Right ventricle myocardium inferior (tissue), 1 donor: ENCODE measurements around the gene GNLY. TPM values are rescaled to one million over a fixed set of nuclear protein-coding genes. Genes with fewer than 3 reads are reported as not detected.
A peak's percentile ranks its signal among the peaks of the same experiment; 100 is the strongest.

Source experiments
- ATAC-seq: fragments of 200-7000 bp; cut with Tn5 transposase; one replicate; pipeline ENCODE4 v1.9.1; 2020; ENCODE audit warnings: mild to moderate bottlenecking, moderate library complexity
- DNase-seq: peaks from one replicate; pipeline ENCODE4 v3.0.0; 2021; ENCODE audit errors: missing footprints
- intact Hi-C: fragments of 100-400 bp; cut with DNase I; formaldehyde crosslinking; loops from one replicate; pipeline ENCODE4 v1.11.0; 2022
- total RNA-seq: library from RNA; stranded (reverse); fragmentation: NEBNext Ultra II Directional; extraction: Animal tissue kit (Norgen Biotek cat#: 25700); gene quantifications from one replicate; pipeline ENCODE4 v1.2.1, GENCODE V29; 2021
- donor health status: DM: no; HTN: yes; CAD: no; lungs with severe emphysema.

GNLY gene
- total RNA-seq, 1 donor from 2014 or later = 3.4 TPM

DNA sequence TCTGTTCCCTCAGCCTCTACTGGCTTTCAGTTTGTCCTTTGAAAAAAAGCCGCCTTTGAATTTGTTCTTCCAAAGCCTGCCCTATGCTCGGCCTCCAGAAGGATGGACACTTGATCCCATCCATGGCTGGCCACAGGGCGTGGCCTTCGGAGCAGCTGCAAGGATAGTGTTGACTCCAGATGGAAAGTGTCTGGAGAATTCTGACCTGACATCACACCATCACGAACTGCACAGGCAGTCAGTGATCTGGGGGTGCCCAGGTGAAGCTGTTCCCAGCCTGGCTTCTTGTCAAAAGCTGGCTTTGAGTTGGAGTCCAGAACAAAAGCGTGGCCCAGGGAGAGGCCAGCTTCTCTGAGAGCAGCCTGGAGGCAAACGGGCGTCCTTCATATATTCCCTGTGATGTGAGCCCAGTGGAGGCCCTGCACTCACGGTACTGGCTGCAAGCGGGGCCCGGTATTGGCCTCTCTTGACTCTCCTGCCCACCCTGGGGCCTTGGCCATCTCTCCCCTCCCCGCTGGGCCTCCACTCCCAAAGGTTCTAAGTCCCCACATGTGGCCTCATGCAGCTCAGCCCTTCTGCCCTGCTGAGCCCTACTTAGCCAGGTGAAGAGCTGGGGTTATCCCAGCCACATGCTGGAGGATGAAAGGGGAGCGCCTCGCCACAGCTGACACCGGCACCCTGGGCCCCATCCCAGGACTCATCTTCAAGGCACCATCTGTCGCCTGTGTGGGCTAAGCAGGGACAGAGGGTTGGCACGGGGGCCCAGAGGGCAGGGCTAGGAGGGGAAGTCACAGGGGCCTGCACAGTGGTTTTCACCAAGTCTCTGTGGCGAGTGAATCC is 39.2 kb downstream of the GNLY start:
- DNase-seq (no peak), ATAC-seq (no peak)
- intact Hi-C loops = no loop called here

- DNase-seq (no peak), ATAC-seq (peak; percentile 20)
- intact Hi-C loops = no loop called here
Measured at GRCh38 chr2:85734015-85734414, 39.9 kb downstream of the GNLY start.

GRCh38 chr2:85734942-85735608 is 40.9 kb downstream of the GNLY start:
- intact Hi-C loops = no loop called here
- DNase-seq (no peak), ATAC-seq (no peak)

- DNase-seq = no peak
- ATAC-seq = no peak
- intact Hi-C loops = no loop called here
Measured at GRCh38 chr2:85735691-85736090, 41.5 kb downstream of the GNLY start.

DNA sequence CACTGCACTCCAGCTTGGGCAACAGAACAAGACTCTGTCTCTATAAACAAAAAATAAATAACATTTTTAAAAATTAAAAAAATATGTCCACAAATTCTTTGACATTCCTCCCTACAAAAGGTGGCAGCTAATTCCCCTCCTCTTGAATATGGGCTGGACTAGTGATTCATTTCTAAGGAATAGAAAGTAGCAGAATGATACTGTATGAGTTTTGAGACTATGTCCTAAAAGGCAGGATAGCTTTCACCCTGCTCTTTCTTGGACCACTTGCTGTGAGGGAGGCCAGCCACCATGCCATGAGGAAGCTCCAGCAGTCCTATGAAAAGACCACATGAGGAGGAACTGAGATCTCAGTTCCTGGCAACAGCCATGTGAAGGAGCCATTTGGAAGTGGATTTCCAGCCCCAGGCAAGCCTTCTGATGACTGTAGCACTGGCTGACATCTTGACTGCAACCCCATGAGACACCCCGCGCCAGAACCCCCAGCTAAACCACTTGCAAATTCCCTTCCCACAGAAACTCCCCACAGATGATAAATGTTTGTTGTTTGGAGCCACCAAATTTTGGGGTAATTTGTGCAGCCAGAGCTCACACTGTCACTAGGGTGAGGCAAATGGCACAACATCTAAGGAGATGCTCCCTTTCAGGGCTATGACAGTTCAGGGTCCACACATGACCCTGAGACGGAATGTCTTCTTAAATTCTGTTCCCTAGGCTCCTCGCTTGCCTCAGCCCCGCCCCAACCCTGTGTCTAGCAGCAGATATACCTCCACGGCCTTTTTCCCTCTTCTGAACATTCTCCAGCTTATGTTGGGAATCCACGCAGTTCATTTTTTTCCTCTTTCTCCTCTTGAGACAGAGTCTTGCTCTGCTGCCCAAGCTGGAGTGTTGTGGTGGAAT is 42.5 kb downstream of the GNLY start:
- intact Hi-C loops = no loop called here
- no peak for DNase-seq
- no peak for ATAC-seq

- DNase-seq = peak; percentile 79
- intact Hi-C loops = no loop called here
- peak; percentile 74 for ATAC-seq
Measured at GRCh38 chr2:85737481-85737880, 43.3 kb downstream of the GNLY start.

- no peak for ATAC-seq
- DNase-seq = no peak
- intact Hi-C loops = no loop called here
Measured at GRCh38 chr2:85737961-85738360, 43.8 kb downstream of the GNLY start.

DNA sequence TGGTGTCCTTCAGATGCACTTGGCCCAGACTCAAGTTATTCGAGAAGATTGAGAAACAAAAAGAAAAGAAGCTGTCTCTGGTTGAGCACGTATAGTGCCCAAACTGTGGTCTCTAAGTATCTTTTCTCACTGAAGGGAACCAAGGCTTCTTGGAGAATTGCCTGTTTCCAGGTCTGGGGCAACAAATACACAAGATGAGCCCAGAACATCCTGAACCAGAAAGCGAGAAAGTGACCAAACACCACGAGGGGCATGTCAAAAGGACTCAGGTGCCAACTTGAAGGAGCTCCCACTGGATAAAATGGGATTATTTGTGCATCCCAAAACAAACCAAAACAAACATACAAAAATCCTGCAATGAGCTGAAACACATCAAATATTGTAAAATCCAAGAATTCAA is 46.0 kb downstream of the GNLY start:
- ATAC-seq (no peak), DNase-seq (no peak)
- intact Hi-C loops = no loop called here

DNA sequence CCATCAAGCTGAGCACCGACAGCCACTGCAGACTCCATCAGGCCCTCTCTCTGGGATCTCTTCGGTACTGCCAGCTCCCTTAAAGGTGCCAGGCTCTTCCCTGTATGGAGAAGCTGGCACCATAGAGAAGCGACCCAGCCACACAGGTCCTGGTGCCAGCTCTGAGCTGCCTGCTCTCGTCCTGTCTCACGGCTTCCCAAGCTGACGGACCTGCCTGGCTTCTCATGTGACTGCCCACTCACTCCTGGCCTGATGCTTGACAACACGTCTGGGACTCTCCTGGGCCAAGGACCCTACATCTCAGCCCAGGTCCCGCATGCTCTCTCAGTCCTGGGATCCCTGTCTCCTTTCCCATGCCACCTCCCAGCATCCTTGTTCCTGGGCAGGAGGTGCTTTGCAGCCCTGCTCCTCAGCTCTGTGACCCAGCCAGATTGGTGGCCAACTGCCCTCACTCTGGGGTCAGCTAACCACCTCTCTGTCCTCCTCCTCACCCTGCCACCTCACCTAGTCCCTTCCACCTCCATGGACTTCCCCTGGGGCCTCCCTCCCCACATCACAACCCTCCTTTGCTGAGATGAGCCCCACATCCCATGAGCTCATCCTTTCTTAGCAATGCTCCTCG is 47.2 kb downstream of the GNLY start:
- DNase-seq = no peak
- intact Hi-C loops = no loop called here

GRCh38 chr2:85741833-85742455 is 47.8 kb downstream of the GNLY start:
- DNase-seq (no peak), ATAC-seq (peak; percentile 35)
- intact Hi-C loops = loop anchor here (1.0 kb wide), 1 partner anchor 30 kb away; no protein-coding TSS in a partner anchor

More for the DNA sequence above, 47.2 kb downstream of the GNLY start:
- ATAC-seq = peak; percentile 32

DNA sequence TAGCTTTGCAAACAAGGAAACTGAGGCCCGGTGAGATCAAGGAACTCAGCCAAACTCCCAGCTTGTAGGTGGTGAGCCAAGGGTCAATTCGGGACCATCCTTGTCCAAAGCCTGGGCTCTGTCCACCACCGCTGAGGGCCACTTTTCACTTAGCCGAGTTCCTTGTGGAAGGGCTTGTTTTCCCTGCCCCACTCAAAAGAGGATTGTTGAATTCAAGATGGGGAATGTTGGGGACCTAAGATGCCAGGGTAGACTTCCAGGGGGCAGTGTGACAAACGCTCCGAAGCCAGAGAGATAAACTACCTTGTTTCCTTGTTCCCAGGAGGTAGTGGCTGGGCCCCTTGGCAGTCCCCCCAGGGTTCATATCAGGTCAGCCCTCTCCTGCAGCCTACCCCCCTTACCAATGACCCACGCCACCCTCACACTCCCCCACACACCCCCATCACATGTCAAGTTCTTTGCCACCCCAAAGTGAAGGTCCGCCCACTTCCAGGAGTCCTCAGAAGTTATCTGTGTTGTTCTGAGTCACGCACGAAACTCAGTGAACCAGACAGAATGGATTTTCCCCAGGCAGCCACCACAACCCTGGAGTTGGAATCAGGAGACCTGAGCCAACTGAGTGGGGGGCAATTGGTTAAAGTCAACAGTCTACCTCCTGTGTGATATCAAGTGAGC is 49.3 kb downstream of the GNLY start:
- ATAC-seq = no peak
- intact Hi-C loops = no loop called here
- DNase-seq = no peak

GRCh38 chr2:85744055-85744454 is 49.9 kb downstream of the GNLY start:
- ATAC-seq (no peak), DNase-seq (no peak)
- intact Hi-C loops = no loop called here

DNA sequence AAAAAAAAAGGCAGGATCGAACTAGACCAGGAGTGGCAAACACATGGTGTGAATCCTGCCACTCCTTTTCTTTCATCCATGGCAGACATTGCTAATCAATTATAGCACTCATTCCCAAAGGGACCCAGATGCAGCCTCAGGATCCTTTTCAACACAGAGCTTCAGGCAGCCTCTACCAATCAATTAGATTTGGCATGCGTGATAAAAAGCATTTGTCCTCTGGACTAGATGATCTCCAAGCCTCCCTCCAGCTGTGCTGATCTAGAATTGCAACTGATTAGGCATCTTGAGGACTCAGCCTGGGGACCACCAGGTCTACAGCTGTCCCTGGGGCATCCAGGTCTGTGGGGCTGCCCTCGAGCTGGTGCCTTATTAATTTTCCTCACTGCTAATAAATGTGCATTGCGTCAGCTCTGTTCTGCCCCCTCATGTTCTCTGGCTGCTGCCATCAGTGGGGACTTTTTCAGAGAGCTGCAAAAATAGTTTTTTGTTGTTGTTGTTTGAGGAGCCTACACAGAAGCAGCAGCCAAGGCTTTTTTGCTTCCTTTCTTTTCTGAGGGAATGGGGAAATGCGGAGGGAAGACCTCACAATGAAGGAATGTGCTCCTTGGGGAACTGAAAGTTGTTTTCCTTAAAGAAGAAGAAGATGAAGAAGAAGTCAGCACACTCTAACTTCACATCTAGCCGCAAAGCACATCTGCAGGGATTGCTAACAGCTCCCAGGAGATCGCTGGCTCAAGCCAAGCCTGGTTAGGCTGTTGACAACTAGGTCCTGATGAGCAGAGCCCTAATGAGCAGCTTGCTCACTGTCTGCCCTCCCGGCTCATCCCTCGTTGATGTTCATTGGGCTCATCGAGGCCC is 50.8 kb downstream of the GNLY start:
- ATAC-seq (peak; percentile 29), DNase-seq (no peak)
- intact Hi-C loops = no loop called here

DNA sequence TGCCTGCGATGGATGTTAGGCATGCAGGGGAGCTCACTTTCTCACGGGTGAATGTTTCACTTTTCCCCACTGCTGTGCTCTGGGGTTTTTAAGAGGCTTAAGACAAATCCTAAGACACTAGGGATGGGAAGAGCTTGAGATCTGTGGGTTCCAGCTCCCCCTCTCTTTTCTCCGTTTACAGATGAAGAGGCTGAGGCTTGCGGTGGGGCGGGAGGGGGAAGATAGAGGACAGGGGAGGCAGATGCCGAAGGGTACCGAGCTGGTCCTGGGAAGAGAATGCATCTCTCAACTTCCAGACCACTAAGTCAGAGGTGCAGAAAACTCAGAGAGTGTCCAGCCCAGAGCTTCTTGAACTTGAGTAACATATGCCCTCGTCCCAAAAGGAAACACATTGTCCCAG is 51.5 kb downstream of the GNLY start:
- DNase-seq = no peak

GRCh38 chr2:85746321-85747004 is 52.3 kb downstream of the GNLY start:
- ATAC-seq = no peak

More for the DNA sequence above, 51.5 kb downstream of the GNLY start:
- ATAC-seq = no peak
- intact Hi-C loops = no loop called here

GRCh38 chr2:85747441-85747840 is 53.3 kb downstream of the GNLY start:
- no peak for ATAC-seq
- intact Hi-C loops = no loop called here
- DNase-seq = no peak

More at GRCh38 chr2:85746321-85747004, 52.3 kb downstream of the GNLY start:
- intact Hi-C loops = no loop called here
- no peak for DNase-seq
